ENCODE results near the gene ZNF582. TPM values are rescaled to one million over a fixed set of nuclear protein-coding genes. Genes with fewer than 3 reads are reported as not detected.
"Not testable (repeated sequence)": the region's sequence is repeated elsewhere in the genome, so short reads cannot be mapped to it uniquely, and the experiment has no call there.

Gene ZNF582
- total RNA-seq, 1 donor from 2014 or later = 1.2 TPM

DNA sequence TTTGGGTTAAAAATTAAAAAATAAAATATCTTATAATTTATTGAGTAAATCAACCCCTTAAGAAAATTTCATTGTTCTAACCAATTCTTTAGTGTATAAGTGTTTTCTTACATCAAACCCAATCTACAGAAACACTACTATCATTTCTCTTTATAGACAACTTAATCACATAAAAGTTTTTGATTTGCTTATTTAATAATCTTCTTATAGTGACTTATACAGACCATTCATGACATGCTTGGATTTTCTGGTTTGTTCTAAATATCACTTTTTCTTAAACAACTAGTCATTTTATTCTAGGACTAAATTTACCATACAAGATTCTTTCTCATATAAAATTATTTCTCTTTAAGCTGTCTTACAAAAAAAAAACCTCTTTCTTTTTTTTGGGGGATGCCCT, 51.4 kb downstream of the ZNF582 start:
- Mint-ChIP-seq H3K4me3 (no peak overlapping the region), H3K9me3 (peaks cover 34% of the 10 kb centered on the region), H3K36me3 (ENCODE audit: low read depth) (no peaks in the 10 kb centered on the region), H3K27ac (no peak overlapping the region), H3K4me1 (ENCODE audit: low read depth) (no peaks in the 10 kb centered on the region), H3K27me3 (ENCODE audit: insufficient read depth) (no peaks in the 10 kb centered on the region)
- no peak for DNase-seq (ENCODE audit: low spot score)
- intact Hi-C loops (cut with micrococcal nuclease) = no loop called here

GRCh38 chr19:56339031-56339430, 54.3 kb downstream of the ZNF582 start:
- H3K27me3 Mint-ChIP-seq (ENCODE audit: insufficient read depth); H3K4me1 Mint-ChIP-seq (ENCODE audit: low read depth); intact Hi-C loops (cut with micrococcal nuclease); H3K4me3 Mint-ChIP-seq; H3K36me3 Mint-ChIP-seq (ENCODE audit: low read depth); DNase-seq (ENCODE audit: low spot score); H3K27ac Mint-ChIP-seq: not testable (repeated sequence)
- peaks cover 33% of the 10 kb centered on the region for H3K9me3 Mint-ChIP-seq

DNA sequence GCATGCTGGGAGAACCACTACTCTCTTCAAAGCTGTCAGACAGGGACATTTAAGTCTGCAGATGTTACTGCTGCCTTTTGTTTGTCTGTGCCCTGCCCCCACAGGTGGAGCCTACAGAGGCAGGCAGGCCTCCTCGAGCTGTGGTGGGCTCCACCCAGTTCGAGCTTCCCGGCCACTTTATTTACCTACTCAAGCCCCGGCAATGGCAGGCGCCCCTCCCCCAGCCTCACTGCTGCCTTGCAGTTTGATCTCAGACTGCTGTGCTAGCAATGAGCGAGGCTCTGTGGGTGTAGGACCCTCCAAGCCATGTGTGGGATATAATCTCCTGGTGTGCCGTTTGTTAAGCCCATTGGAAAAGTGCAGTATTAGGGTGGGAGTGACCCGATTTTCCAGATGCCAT, 56.3 kb downstream of the ZNF582 start:
- intact Hi-C loops (cut with micrococcal nuclease); H3K27ac Mint-ChIP-seq; H3K27me3 Mint-ChIP-seq (ENCODE audit: insufficient read depth); DNase-seq (ENCODE audit: low spot score); H3K4me1 Mint-ChIP-seq (ENCODE audit: low read depth); H3K4me3 Mint-ChIP-seq; H3K36me3 Mint-ChIP-seq (ENCODE audit: low read depth): not testable (repeated sequence)
- peaks cover 18% of the 10 kb centered on the region for H3K9me3 Mint-ChIP-seq

- H3K9me3 Mint-ChIP-seq; H3K4me3 Mint-ChIP-seq; H3K4me1 Mint-ChIP-seq (ENCODE audit: low read depth); intact Hi-C loops (cut with micrococcal nuclease); DNase-seq (ENCODE audit: low spot score); H3K27ac Mint-ChIP-seq; H3K27me3 Mint-ChIP-seq (ENCODE audit: insufficient read depth); H3K36me3 Mint-ChIP-seq (ENCODE audit: low read depth): not testable (repeated sequence)
Measured at GRCh38 chr19:56335371-56335770, 58.0 kb downstream of the ZNF582 start.

DNA sequence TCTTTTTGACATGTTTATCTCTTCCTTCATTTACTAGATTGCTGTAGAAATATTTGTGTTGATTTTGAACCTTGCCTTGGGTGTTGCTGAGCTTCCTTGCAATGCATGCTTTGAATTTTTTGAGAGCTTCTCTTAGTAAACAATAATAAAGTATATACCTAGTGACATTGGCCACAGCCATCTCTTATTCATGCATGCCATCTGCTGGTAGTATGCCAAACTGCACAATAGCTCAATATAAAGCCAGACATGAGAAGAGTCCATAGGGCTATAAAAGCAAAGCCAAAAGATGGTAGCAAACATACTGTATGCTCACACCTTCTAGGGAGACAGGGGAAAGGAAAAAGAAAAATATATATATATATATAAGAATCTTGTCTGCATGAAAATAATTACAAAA, 59.8 kb downstream of the ZNF582 start:
- peak; percentile 28 for DNase-seq (ENCODE audit: low spot score)
- Mint-ChIP-seq H3K27ac (no peak overlapping the region), H3K9me3 (no peaks in the 10 kb centered on the region), H3K27me3 (ENCODE audit: insufficient read depth) (peaks cover 3% of the 10 kb centered on the region), H3K36me3 (ENCODE audit: low read depth) (no peaks in the 10 kb centered on the region), H3K4me3 (no peak overlapping the region), H3K4me1 (ENCODE audit: low read depth) (no peaks in the 10 kb centered on the region)
- intact Hi-C loops (cut with micrococcal nuclease) = loop anchor here (1.0 kb wide), 3 partner anchors 80 to 267 kb away; no protein-coding TSS in a partner anchor

Other genes starting within 250 kb of the ZNF582 start
- not detected in 2 replicates for gene GALP, start 217.5 kb downstream of the ZNF582 start, total RNA-seq
- gene ZSCAN5B, start 195.8 kb downstream of the ZNF582 start, total RNA-seq = not detected in 2 replicates
- gene ZSCAN5C, start 191.3 kb downstream of the ZNF582 start, total RNA-seq = not detected in 2 replicates
- gene EDDM13, start 120.8 kb downstream of the ZNF582 start, total RNA-seq = 0.29 and 0.51 TPM in 2 replicates
- gene ZSCAN5A, start 78.7 kb downstream of the ZNF582 start, total RNA-seq = 7.3 and 7.5 TPM in 2 replicates
- 1.4 and 2.1 TPM in 2 replicates for gene ZNF583, start 10.8 kb upstream of the ZNF582 start, total RNA-seq
- gene ZNF667, start 83.8 kb upstream of the ZNF582 start, total RNA-seq = 0.05 and 0.07 TPM in 2 replicates
- 0.05 and 0.16 TPM in 2 replicates for gene ZNF471, start 114.3 kb upstream of the ZNF582 start, total RNA-seq
- 1.4 and 2.8 TPM in 2 replicates for gene ZFP28, start 145.4 kb upstream of the ZNF582 start, total RNA-seq
- 1.2 and 2.4 TPM in 2 replicates for gene ZNF470, start 173.9 kb upstream of the ZNF582 start, total RNA-seq
- gene ZNF71, start 201.8 kb upstream of the ZNF582 start, total RNA-seq = 5.1 and 5.9 TPM in 2 replicates
- gene SMIM17, start 249.6 kb upstream of the ZNF582 start, total RNA-seq = 0.18 TPM in 1 of 2 replicates, not detected in the other

All from activated T-helper 1 cell treated with anti-CD3 and anti-CD28 coated beads, Interleukin-12 subunit alpha, Interleukin-12 subunit beta, Interleukin-2, Interleukin-4 antibody, amounts not matched to agents 30 ng/mL and 10 ng/mL and 1 ng/mL, durations not matched to agents 14 hours and 24 hours and 36 hours (primary cell).